H9 (cell line): Measurements from ENCODE around the gene SCUBE1. TPM values are rescaled to one million over a fixed set of nuclear protein-coding genes. Genes with fewer than 3 reads are reported as not detected.

Source experiments
- DNase-seq: peaks from one replicate; pipeline ENCODE4 v3.0.0-alpha.2; 2017
- H2AFZ ChIP-seq: one replicate; pipeline ENCODE4 v1.6.1; 2013; ENCODE audit warnings: mild to moderate bottlenecking, low read length, control low read depth, moderate library complexity
- H2AK5ac ChIP-seq: 2 replicates; pipeline ENCODE4 v1.6.1; 2013; ENCODE audit warnings: low read length, control low read depth, mixed read lengths; ENCODE audit not compliant: insufficient read length
- H2BK120ac ChIP-seq: one replicate; pipeline ENCODE4 v1.6.1; 2013; ENCODE audit warnings: low read depth, mild to moderate bottlenecking, low read length, control low read depth, inconsistent platforms; ENCODE audit not compliant: poor library complexity, severe bottlenecking
- H2BK12ac ChIP-seq: 2 replicates; pipeline ENCODE4 v1.6.1; 2013; ENCODE audit warnings: low read length, control low read depth, mixed read lengths, low read depth; ENCODE audit not compliant: insufficient read length
- H2BK15ac ChIP-seq: 2 replicates; pipeline ENCODE4 v1.6.1; 2013; ENCODE audit warnings: low read depth, low read length, control low read depth
- H2BK20ac ChIP-seq: one replicate; pipeline ENCODE4 v1.6.1; 2013; ENCODE audit warnings: low read depth, mild to moderate bottlenecking, low read length, control low read depth, inconsistent platforms; ENCODE audit not compliant: poor library complexity, severe bottlenecking
- H2BK5ac ChIP-seq: 2 replicates; pipeline ENCODE4 v1.6.1; 2013; ENCODE audit warnings: low read length, control low read depth, mixed read lengths; ENCODE audit not compliant: insufficient read length
- H3K14ac ChIP-seq: 2 replicates; pipeline ENCODE4 v1.6.1; 2013; ENCODE audit warnings: low read length, control low read depth; ENCODE audit not compliant: insufficient read depth
- H3K18ac ChIP-seq: 2 replicates; pipeline ENCODE4 v1.6.1; 2013; ENCODE audit warnings: low read depth, mild to moderate bottlenecking, mixed read lengths, low read length, control low read depth; ENCODE audit not compliant: insufficient read length
- H3K23ac ChIP-seq: 2 replicates; pipeline ENCODE4 v1.6.1; 2013; ENCODE audit warnings: low read length, control low read depth, mixed read lengths, low read depth; ENCODE audit not compliant: insufficient read length
- H3K23me2 ChIP-seq: 2 replicates; pipeline ENCODE4 v1.6.1; 2013; ENCODE audit warnings: low read depth, mild to moderate bottlenecking, mixed read lengths, low read length, control low read depth; ENCODE audit not compliant: insufficient read length, poor library complexity, severe bottlenecking
- H3K27ac ChIP-seq: 2 replicates; pipeline ENCODE4 v1.5.1; 2013; ENCODE audit warnings: low read length, control low read depth, mixed read lengths, low read depth; ENCODE audit not compliant: insufficient read length
- H3K27me3 ChIP-seq: 2 replicates; pipeline ENCODE4 v1.6.1; 2013; ENCODE audit warnings: low read length, control low read depth, inconsistent platforms; ENCODE audit not compliant: insufficient read depth
- H3K4ac ChIP-seq: 2 replicates; pipeline ENCODE4 v1.6.1; 2013; ENCODE audit warnings: low read depth, mild to moderate bottlenecking, control low read depth, inconsistent platforms, low read length, moderate library complexity
- H3K4me1 ChIP-seq: 2 replicates; pipeline ENCODE4 v1.6.1; 2013; ENCODE audit warnings: low read length, control low read depth, inconsistent platforms; ENCODE audit not compliant: insufficient read depth
- H3K4me2 ChIP-seq: 2 replicates; pipeline ENCODE4 v1.6.1; 2013; ENCODE audit warnings: low read length, control low read depth, mixed read lengths; ENCODE audit not compliant: insufficient read length, insufficient read depth
- H3K56ac ChIP-seq: 2 replicates; pipeline ENCODE4 v1.6.1; 2013; ENCODE audit warnings: low read depth, mild to moderate bottlenecking, mixed read lengths, low read length, control low read depth; ENCODE audit not compliant: insufficient read length
- H3K79me1 ChIP-seq: 2 replicates; pipeline ENCODE4 v1.6.1; 2013; ENCODE audit warnings: low read depth, mild to moderate bottlenecking, moderate library complexity, low read length, control low read depth, inconsistent platforms; ENCODE audit not compliant: insufficient read depth, poor library complexity, severe bottlenecking
- H3K79me2 ChIP-seq: 2 replicates; pipeline ENCODE4 v1.6.1; 2013; ENCODE audit warnings: low read length, control low read depth, inconsistent platforms; ENCODE audit not compliant: insufficient read depth
- H3K9ac ChIP-seq: 2 replicates; pipeline ENCODE4 v1.6.1; 2013; ENCODE audit warnings: low read length, control low read depth, mixed read lengths; ENCODE audit not compliant: insufficient read length; ENCODE audit errors: extremely low read depth
- H3K9me3 ChIP-seq: one replicate; pipeline ENCODE4 v1.6.1; 2013; ENCODE audit warnings: low read depth, low read length, inconsistent platforms; ENCODE audit not compliant: control insufficient read depth
- H3T11ph ChIP-seq: one replicate; pipeline ENCODE4 v1.6.1; 2013; ENCODE audit warnings: mild to moderate bottlenecking, low read length, control low read depth, inconsistent platforms
- H4K20me1 ChIP-seq: one replicate; pipeline ENCODE4 v1.6.1; 2013; ENCODE audit not compliant: control insufficient read depth, insufficient read length, insufficient read depth
- H4K5ac ChIP-seq: 2 replicates; pipeline ENCODE4 v1.6.1; 2013; ENCODE audit warnings: low read depth, mild to moderate bottlenecking, mixed read lengths, low read length, control low read depth; ENCODE audit not compliant: insufficient read length
- H4K8ac ChIP-seq: replicated peaks from 2 replicates; pipeline ENCODE4 v1.6.1; 2013; ENCODE audit warnings: low read length, control low read depth, mixed read lengths, low read depth; ENCODE audit not compliant: insufficient read length
- H4K91ac ChIP-seq: 2 replicates; pipeline ENCODE4 v1.6.1; 2013; ENCODE audit warnings: low read depth, mild to moderate bottlenecking, moderate library complexity, mixed read lengths, low read length, control low read depth; ENCODE audit not compliant: insufficient read length
- H3K27ac Mint-ChIP-seq, 3 experiments: 2 replicates in 2 of 3; 3 replicates in 1 of 3; pipeline ENCODE4 v1.8.0; 2020 to 2021; ENCODE audit warnings: mixed read lengths in 3 of 3, mild to moderate bottlenecking in 1 of 3, moderate library complexity in 1 of 3
- H3K27me3 Mint-ChIP-seq: 2 replicates; pipeline ENCODE4 v1.8.0; 2021; ENCODE audit warnings: low read depth, mild to moderate bottlenecking, moderate library complexity, mixed read lengths
- H3K36me3 Mint-ChIP-seq, 3 experiments: 2 replicates in 2 of 3; 3 replicates in 1 of 3; pipeline ENCODE4 v1.8.0; 2020 to 2021; ENCODE audit warnings: low read depth in 3 of 3, mixed read lengths in 3 of 3; ENCODE audit not compliant: insufficient read depth in 1 of 3
- H3K4me1 Mint-ChIP-seq, 2 experiments: 2 replicates each; pipeline ENCODE4 v1.8.0; 2020; ENCODE audit warnings: mixed read lengths in 2 of 2
- H3K4me3 Mint-ChIP-seq, 2 experiments: 2 replicates in 1 of 2; 3 replicates in 1 of 2; pipeline ENCODE4 v1.8.0; 2020 to 2021; ENCODE audit warnings: mild to moderate bottlenecking in 2 of 2, mixed read lengths in 2 of 2, moderate library complexity in 1 of 2
- H3K9me3 Mint-ChIP-seq, 2 experiments: 2 replicates in 1 of 2; 3 replicates in 1 of 2; pipeline ENCODE4 v1.8.0; 2020; ENCODE audit warnings: mild to moderate bottlenecking in 2 of 2, mixed read lengths in 2 of 2, moderate library complexity in 1 of 2
- CTCF ChIP-seq: fragments of 200-600 bp; sonication (generic); conservative IDR thresholded peaks from 3 replicates; pipeline ENCODE4 v1.8.0; 2021; ENCODE audit warnings: antibody characterized with exemption, mild to moderate bottlenecking
- WGBS: extraction: QIAGEN DNeasy Blood & Tissue Kit; methylation state at CpG from one replicate; pipeline ENCODE4 v1.1.7; 2013; ENCODE audit warnings: missing lambda C conversion rate, low lambda C conversion rate, mixed read lengths; ENCODE audit not compliant: insufficient read length; ENCODE audit errors: extremely low coverage; 5-methylcytosine and 5-hydroxymethylcytosine counted together
- total RNA-seq: library from RNA; stranded (reverse); gene quantifications from 2 replicates; pipeline ENCODE4 v1.2.1, GENCODE V29; 2021

The SCUBE1 gene
- total RNA-seq, 1 experiment from 2014 or later = 1.2 TPM

GRCh38 chr22:43233529-43233928, 109.6 kb downstream of the SCUBE1 start:
- Mint-ChIP-seq H3K4me3 (no peak overlapping the region), H3K36me3 (no peaks in the 10 kb centered on the region), H3K4me1 (peaks cover 10 to 15% of the 10 kb centered on the region in 2 experiments), H3K9me3 (no peaks in the 10 kb centered on the region; a peak in 1 of 5 replicates), H3K27me3 (peaks cover 2% of the 10 kb centered on the region), H3K27ac (no peak overlapping the region)
- no peak overlapping the region for H3K18ac ChIP-seq
- no peak overlapping the region for H3K27ac ChIP-seq
- H4K8ac ChIP-seq = no peak overlapping the region
- H3K23ac ChIP-seq = no peak overlapping the region
- H3K56ac ChIP-seq = no peak overlapping the region
- TF ChIP-seq CTCF = no peak
- H4K91ac ChIP-seq = no peak overlapping the region
- H4K20me1 ChIP-seq = no peaks in the 10 kb centered on the region
- no peaks in the 10 kb centered on the region for H3K27me3 ChIP-seq
- no peaks in the 10 kb centered on the region for H3K79me2 ChIP-seq
- no peaks in the 10 kb centered on the region for H3K23me2 ChIP-seq
- H3K4me2 ChIP-seq = no peak overlapping the region
- H3K9ac ChIP-seq = no peak overlapping the region
- no peak overlapping the region for H2AFZ ChIP-seq
- no peak overlapping the region for H3K4ac ChIP-seq
- H3K4me1 ChIP-seq = no peaks in the 10 kb centered on the region
- H2BK15ac ChIP-seq = no peak overlapping the region
- H3K14ac ChIP-seq = no peak overlapping the region
- no peak overlapping the region for H2BK120ac ChIP-seq
- no peak overlapping the region for H2AK5ac ChIP-seq
- H3K79me1 ChIP-seq = no peaks in the 10 kb centered on the region
- H2BK12ac ChIP-seq = no peak overlapping the region
- WGBS = no CpG with 5 or more reads among the region's 6 CpGs
- H2BK5ac ChIP-seq = no peak overlapping the region
- no peaks in the 10 kb centered on the region for H3K9me3 ChIP-seq
- no peak overlapping the region for H3T11ph ChIP-seq
- no peak overlapping the region for H2BK20ac ChIP-seq
- DNase-seq = no peak
- H4K5ac ChIP-seq = no peak overlapping the region
